Epidermal melanocyte (primary cell): ENCODE results near the gene ALDH5A1.

ENCODE experiments used
- DNase-seq: peaks from one replicate; pipeline ENCODE4 v3.0.0; 2011; ENCODE audit warnings: low spot score; ENCODE audit not compliant: insufficient read length

Gene ALDH5A1

GRCh38 chr6:24565196-24565595 is 70.4 kb downstream of the ALDH5A1 start:
- DNase-seq, result no peak

- DNase-seq, result no peak
Measured at GRCh38 chr6:24566020-24566767, 71.4 kb downstream of the ALDH5A1 start.

- no peak for DNase-seq
Measured at GRCh38 chr6:24568683-24569082, 73.9 kb downstream of the ALDH5A1 start.

GRCh38 chr6:24569811-24570210 is 75.0 kb downstream of the ALDH5A1 start:
- no peak for DNase-seq

GRCh38 chr6:24571361-24571760 is 76.6 kb downstream of the ALDH5A1 start:
- no peak for DNase-seq

DNA sequence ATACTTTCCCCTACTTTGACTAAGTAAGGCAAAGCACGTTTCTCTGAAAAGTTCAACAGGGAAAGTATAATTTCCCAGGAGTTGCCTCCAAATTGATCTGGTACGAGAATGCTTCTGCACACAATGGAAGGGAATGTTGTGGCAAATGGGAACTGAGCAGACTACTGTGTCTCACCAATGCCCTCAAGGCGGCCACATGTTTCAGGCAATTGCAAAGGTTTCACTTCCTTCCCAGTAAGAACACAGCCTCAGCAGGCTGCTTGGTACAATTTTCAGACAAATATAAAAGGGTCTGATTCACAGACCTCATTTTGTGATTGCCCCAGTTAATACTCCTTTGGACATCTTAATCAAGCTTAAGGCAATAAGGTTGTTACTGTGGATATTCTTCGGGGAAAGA is 80.0 kb downstream of the ALDH5A1 start:
- DNase-seq, result peak; percentile 64

- no peak for DNase-seq
Measured at GRCh38 chr6:24576447-24576846, 81.7 kb downstream of the ALDH5A1 start.

DNA sequence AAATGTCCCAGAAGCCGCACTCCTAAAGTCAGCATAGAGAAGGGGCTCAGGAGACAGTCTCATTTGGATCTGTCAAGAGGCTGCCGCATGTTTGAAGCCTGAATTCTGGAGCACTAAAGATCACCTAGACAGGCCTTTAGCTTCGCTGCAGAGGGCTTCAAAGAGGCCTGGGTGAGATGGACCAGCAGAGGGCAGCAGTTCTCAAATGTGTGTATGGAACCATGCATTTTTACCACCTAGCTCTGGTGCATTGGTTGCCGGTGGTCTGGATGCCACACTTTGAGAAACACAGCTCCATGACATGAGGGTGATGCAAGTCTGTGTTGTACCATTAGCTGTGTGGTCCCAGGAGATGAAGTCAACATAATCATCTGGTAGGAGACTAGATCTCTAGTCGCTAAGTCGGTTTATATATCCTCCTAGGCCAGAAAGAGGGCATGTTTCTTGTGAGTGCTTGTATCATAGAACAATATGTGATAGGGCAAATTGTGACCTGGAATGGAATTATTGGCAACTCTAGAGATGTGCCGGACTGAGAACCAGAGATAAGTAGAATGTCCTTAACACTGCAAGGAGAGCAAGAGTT is 86.4 kb downstream of the ALDH5A1 start:
- peak; percentile 31 for DNase-seq

GRCh38 chr6:24583463-24584381 is 89.0 kb downstream of the ALDH5A1 start:
- DNase-seq, result peak; percentile 29

GRCh38 chr6:24584382-24584720 is 89.6 kb downstream of the ALDH5A1 start:
- DNase-seq, result no peak
